HG03280 (cell line): ENCODE data around the gene PCDHGA6.
"Not testable (repeated sequence)": the region's sequence is repeated elsewhere in the genome, so short reads cannot be mapped to it uniquely, and the experiment has no call there.

Experiments used
- ATAC-seq: cut with Tn5 transposase; IDR thresholded peaks from one replicate; pipeline ENCODE4 v1.9.1; 2021; ENCODE audit warnings: mild to moderate bottlenecking, moderate library complexity; ENCODE audit not compliant: unreplicated experiment

Gene PCDHGA6

DNA sequence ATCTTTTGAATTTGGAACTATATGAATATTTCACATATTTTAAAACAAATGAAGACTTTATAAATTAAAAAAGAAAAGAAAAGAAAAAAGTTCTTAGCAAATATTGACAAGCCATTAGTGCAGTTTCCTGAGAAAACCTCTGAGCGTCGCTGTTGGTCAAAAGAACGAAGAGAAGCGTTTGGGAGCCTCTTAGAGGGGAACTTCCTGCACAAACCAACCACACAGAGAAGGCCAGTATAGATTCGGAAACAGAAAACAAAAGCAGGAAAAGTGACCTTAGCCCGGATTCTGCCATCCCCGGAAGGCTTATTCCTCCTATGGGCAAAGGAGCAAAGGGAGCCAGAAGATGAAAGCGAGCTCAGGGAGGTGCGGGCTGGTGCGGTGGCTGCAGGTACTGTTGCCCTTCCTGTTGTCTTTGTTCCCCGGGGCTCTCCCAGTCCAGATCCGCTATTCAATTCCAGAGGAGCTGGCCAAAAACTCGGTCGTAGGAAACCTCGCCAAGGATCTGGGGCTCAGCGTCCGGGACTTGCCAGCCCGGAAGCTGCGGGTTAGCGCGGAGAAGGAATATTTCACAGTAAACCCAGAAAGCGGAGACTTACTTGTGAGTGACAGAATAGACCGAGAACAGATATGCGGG, 13.8 kb upstream of the PCDHGA6 start, which contains the start of gene PCDHGB2:
Gene PCDHGB2, plus strand, starts transcription at position 205 of the 637 bp plus-strand sequence. Its CDS starts 142 bp downstream, at position 347.
- ATAC-seq: peak; percentile 69

- ATAC-seq: no peak
Observed at GRCh38 chr5:141360685-141361084, 13.0 kb upstream of the PCDHGA6 start.

DNA sequence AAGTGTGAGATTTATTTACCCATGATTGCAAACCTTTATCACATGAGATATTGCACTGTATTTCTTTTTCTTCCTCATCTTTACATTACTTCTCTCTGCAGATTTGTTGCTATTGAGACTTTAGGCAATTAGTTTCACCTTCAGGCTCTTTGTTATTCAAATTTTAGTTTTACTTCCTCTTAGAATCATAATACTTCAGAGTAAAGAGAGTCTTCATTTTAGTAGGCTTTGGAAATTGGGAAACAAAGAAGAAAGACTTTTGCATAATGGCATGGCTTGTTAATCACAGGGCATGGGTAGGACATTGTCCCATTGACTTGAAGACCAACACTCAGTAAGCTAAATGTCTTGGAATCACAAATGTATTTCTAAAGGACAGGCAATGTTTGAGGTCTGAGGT, 11.0 kb upstream of the PCDHGA6 start:
- ATAC-seq: no peak

DNA sequence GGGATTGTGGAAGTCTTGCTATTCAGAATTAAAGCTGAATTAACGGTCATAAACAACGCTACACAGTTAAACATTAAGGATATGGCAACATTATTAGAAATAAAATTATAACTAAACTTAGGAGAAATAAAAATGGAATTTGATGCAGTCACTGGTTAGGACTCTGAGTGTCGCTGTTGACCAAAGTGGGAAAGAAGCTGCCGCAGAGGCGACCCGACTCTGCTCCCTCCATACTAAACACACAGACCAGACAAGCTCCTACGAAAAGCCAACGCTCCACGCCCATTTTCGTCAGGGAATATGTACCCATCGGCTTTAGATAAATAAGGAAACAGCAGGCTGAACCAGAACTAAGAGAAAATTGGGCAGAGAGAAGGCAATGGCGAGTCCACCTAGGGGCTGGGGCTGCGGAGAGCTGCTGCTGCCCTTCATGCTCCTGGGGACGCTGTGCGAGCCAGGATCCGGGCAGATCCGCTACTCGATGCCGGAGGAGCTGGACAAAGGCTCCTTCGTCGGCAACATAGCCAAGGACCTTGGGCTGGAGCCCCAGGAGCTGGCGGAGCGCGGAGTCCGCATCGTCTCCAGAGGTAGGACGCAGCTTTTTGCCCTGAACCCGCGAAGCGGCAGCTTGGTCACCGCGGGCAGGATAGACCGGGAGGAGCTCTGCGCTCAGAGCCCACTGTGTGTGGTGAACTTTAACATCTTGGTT, 9.6 kb upstream of the PCDHGA6 start, which contains the start of gene PCDHGA5:
Gene PCDHGA5, plus strand, starts transcription at position 211 of the 709 bp plus-strand sequence. Its CDS starts 169 bp downstream, at position 380.
- ATAC-seq: no peak

- no peak for ATAC-seq
Observed at GRCh38 chr5:141366016-141366896, 7.4 kb upstream of the PCDHGA6 start.

GRCh38 chr5:141369994-141370848, 3.5 kb upstream of the PCDHGA6 start, which contains the start of gene PCDHGB3:
PCDHGB3 (plus strand) TSS chr5:141370242; CDS start chr5:141370395, 153 bp downstream.
- ATAC-seq: no peak

DNA sequence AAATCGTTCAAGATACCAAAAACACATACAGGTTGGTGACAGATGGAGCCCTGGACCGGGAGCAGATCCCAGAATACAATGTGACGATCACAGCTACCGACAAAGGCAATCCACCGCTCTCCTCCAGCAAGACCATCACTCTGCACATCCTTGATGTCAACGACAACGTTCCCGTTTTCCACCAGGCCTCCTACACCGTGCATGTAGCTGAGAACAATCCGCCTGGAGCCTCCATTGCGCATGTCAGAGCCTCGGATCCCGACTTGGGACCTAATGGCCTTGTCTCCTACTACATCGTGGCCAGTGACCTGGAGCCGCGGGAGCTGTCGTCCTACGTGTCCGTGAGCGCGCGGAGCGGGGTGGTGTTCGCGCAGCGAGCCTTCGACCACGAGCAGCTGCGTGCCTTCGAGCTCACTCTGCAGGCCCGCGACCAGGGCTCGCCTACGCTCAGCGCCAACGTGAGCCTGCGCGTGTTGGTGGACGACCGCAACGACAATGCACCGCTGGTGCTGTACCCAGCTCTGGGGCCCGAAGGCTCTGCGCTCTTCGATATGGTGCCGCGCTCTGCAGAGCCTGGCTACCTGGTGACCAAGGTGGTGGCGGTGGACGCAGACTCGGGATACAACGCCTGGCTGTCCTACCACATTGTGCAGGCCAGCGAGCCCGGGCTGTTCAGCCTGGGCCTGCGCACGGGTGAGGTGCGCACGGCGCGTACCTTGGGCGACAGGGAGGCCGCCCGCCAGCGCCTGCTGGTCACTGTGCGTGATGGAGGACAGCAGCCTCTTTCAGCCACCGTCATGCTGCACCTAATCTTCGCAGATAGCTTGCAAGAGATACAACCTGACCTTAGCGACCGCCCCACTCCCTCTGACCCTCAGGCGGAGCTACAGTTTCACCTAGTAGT, 1.9 kb upstream of the PCDHGA6 start:
- ATAC-seq: no peak

DNA sequence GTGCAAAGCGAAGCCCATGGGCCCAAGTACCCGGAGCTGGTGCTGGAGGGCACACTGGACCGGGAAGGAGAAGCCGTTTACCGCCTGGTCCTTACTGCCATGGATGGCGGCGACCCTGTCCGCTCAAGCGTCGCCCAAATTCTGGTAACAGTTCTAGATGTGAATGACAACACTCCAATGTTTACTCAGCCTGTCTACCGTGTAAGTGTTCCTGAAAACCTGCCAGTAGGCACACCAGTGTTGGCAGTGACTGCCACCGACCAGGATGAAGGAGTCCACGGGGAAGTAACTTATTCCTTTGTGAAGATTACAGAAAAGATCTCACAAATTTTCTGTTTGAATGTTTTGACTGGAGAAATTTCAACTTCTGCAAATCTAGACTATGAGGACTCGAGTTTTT, 936 bp downstream of the PCDHGA6 start:
- ATAC-seq: no peak

- not testable (repeated sequence) for ATAC-seq
Observed at GRCh38 chr5:141375444-141376155, 1.9 kb downstream of the PCDHGA6 start.

DNA sequence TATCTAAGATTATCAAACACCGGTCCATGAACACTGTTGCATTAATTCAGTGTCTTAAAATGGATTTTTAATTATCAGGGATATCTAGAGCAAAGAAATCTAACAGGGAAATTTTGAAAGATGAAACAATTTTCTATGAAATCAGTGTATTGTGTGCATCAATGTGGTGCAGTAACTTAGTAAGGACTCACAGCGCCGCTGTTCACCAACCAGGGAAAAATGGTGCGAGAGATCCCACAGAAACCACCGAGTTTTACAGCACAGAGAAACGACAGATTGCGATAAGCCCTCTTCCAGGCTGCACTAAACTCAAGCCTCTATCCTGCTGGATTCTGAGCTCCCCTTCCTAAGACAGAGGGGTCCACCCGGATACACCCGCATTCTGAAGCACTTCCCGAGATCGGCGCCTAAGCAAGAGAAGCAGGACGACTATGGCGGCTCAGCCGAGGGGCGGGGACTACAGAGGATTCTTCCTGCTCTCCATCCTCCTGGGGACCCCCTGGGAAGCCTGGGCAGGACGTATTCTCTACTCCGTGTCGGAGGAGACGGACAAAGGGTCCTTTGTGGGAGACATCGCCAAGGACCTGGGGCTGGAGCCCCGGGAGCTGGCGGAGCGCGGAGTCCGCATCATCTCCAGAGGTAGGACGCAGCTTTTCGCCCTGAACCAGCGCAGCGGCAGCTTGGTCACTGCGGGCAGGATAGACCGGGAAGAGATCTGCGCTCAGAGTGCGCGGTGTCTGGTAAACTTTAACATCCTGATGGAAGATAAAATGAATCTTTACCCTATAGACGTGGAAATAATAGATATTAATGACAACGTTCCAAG, 9.0 kb downstream of the PCDHGA6 start, which contains the start of gene PCDHGA7:
Gene PCDHGA7, plus strand, starts transcription at position 274 of the 826 bp plus-strand sequence. Its CDS starts 158 bp downstream, at position 432.
- no peak for ATAC-seq

- ATAC-seq: no peak
Observed at GRCh38 chr5:141383345-141383744, 9.7 kb downstream of the PCDHGA6 start.

DNA sequence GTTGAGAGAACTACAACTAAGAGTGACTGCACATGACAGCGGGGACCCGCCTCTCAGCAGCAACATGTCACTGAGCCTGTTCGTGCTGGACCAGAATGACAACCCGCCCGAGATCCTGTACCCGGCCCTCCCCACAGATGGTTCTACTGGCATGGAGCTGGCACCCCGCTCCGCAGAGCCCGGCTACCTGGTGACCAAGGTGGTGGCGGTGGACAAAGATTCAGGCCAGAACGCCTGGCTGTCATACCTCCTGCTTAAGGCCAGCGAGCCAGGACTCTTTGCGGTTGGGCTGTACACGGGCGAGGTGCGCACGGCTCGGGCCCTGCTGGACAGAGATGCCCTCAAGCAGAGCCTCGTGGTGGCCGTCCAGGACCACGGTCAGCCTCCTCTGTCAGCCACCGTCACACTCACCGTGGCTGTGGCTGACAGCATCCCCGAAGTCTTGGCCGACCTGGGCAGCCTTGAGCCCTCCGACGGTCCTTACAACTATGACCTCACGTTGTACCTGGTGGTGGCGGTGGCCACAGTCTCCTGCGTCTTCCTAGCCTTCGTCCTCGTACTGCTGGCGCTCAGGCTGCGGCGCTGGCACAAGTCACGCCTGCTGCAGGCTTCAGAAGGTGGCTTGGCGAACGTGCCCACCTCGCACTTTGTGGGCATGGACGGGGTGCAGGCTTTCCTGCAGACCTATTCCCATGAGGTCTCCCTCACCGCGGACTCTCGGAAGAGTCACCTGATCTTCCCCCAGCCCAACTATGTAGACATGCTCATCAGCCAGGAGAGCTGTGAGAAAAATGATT, 11.0 kb downstream of the PCDHGA6 start:
- ATAC-seq: no peak

DNA sequence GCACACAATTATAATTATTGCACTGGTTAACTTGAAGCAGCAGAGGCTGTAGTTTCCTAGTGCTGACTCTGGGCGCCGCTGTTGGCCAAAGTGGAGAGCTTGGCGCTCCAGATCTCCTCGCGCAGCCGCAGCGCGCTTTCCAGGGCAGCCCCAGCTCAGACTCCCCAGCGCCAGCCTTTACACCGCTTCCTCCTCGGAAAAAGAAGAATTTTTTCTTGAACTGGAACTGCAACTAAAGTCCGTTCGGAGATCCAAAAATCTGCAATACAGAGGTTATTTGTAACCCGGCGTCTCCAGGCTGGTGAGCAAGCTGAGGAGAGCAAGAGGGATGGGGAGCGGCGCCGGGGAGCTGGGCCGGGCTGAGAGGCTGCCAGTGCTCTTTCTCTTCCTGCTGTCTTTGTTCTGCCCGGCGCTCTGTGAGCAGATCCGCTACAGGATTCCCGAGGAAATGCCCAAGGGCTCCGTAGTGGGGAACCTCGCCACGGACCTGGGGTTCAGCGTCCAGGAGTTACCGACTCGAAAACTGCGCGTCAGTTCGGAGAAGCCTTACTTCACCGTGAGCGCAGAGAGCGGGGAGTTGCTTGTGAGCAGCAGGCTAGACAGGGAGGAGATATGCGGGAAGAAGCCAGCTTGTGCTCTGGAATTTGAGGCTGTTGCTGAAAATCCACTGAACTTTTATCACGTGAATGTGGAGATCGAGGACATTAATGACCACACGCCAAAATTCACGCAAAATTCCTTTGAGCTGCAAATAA, 14.0 kb downstream of the PCDHGA6 start, which contains the start of gene PCDHGB4:
Gene PCDHGB4, plus strand, starts transcription at position 142 of the 755 bp plus-strand sequence. Its CDS starts 187 bp downstream, at position 329.
- ATAC-seq: peak; percentile 93

- ATAC-seq: no peak
Observed at GRCh38 chr5:141388661-141389060, 15.0 kb downstream of the PCDHGA6 start.

DNA sequence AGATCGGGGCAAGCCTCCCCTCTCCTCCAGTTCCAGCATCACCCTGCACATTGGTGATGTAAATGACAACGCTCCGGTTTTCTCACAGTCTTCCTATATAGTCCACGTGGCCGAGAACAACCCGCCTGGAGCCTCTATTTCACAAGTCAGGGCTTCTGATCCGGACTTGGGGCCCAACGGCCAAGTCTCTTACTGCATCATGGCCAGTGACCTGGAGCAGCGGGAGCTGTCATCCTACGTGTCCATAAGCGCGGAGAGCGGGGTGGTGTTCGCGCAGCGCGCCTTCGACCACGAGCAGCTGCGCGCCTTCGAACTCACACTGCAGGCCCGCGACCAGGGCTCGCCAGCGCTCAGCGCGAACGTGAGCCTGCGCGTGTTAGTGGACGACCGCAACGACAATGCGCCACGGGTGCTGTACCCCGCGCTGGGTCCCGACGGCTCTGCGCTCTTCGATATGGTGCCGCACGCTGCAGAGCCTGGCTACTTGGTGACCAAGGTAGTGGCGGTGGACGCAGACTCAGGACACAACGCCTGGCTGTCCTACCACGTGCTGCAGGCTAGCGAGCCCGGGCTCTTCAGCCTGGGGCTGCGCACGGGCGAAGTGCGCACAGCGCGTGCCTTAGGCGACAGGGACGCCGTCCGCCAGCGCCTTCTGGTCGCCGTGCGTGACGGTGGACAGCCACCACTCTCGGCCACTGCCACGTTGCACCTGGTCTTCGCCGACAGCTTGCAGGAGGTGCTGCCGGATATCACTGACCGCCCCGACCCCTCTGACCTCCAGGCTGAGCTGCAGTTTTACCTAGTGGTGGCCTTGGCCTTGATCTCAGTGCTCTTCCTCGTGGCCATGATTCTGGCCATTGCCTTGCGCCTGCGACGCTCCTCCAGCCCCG, 15.7 kb downstream of the PCDHGA6 start:
- ATAC-seq: no peak
